ENCODE data around the gene DIS3L. TPM values are rescaled to one million over a fixed set of nuclear protein-coding genes. Genes with fewer than 3 reads are reported as not detected.

DIS3L gene
- total and polyA plus RNA-seq, 2 donors, result 13.0 to 16.5 TPM

DNA sequence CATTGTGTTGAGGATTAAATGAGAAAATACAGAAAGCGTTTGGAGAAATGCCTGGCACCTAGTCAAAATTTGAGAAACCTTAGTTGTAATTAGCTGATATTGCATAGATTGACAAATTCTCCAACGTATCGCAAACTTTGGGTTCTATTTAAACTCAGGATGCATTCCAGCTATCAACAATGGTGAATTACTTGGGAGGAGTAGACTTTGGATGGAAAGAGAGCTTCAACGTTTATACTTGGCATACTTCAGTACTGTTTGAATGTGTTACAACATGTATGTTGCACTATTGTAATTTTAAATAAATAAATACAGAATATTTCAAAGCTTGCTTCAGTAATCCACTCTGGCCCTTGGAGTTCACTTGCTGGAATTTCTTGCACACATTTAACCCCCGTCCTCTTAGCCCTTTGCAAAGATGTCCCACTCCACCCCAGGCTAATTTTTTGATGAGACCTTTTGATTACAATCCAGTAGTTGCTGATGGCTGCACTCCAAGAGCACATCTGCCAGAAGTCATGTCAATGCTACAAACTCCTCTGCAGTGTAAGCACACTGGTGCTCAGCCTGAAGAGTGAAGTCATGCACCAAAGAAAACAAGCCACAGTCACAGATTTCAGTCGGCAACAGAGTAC is 4.7 kb upstream of the DIS3L start:
- DNase-seq (ENCODE audit: low read depth in 6 of 9, low spot score in 9 of 9), result no peak
- no peaks in the 10 kb centered on the region for H3K9me3 ChIP-seq (ENCODE audit: control insufficient read depth in 2 of 2, insufficient read depth in 1 of 2, low read length in 1 of 2)
- 95% methylated on average over 6 of the region's 6 CpGs for WGBS
- H3K36me3 ChIP-seq (ENCODE audit: control insufficient read depth in 2 of 2, insufficient read depth in 2 of 2, low read length in 1 of 2), result no peaks in the 10 kb centered on the region
- H3K4me1 ChIP-seq (ENCODE audit: control insufficient read depth in 2 of 2, insufficient read depth in 2 of 2, low read length in 2 of 2), result peaks cover 7 to 17% of the 10 kb centered on the region in 2 donors
- H3K27ac ChIP-seq (ENCODE audit: low read depth in 1 of 2, low read length in 1 of 2), result no peak overlapping the region
- H3K4me3 ChIP-seq (ENCODE audit: low read length in 2 of 2), result no peak overlapping the region
- no peaks in the 10 kb centered on the region for H3K27me3 ChIP-seq (ENCODE audit: control insufficient read depth in 2 of 2, insufficient read depth in 1 of 2, low read length in 1 of 2)

DNA sequence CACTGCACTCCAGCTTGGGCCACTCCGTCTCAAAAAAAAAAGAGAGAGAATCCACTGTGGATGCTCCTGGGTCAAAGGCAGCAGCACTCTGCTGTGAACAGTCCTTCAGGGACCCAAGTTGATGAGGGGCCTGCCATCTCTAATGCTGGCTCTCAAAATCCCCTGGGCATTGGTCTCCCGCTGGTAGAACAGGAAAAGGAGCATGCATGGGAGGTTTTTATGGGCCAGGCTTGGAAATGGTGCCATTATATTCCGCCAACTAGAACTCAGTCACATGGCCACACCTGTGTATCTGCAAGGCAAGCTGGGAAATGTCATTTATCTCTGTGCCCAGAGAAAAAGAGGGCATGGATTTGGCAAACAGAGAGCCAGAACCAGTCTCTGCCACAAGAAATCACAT is 3.4 kb upstream of the DIS3L start:
- no peak for DNase-seq (ENCODE audit: low read depth in 6 of 9, low spot score in 9 of 9)
- Histone ChIP-seq H3K4me3 (ENCODE audit: low read length in 2 of 2) (no peak overlapping the region), H3K27ac (ENCODE audit: low read depth in 1 of 2, low read length in 1 of 2) (no peak overlapping the region), H3K9me3 (ENCODE audit: control insufficient read depth in 2 of 2, insufficient read depth in 1 of 2, low read length in 1 of 2) (no peaks in the 10 kb centered on the region), H3K4me1 (ENCODE audit: control insufficient read depth in 2 of 2, insufficient read depth in 2 of 2, low read length in 2 of 2) (peaks cover 14 to 28% of the 10 kb centered on the region in 2 donors), H3K36me3 (ENCODE audit: control insufficient read depth in 2 of 2, insufficient read depth in 2 of 2, low read length in 1 of 2) (no peaks in the 10 kb centered on the region), H3K27me3 (ENCODE audit: control insufficient read depth in 2 of 2, insufficient read depth in 1 of 2, low read length in 1 of 2) (no peaks in the 10 kb centered on the region)
- 98% methylated on average over 3 of the region's 3 CpGs for WGBS

DNA sequence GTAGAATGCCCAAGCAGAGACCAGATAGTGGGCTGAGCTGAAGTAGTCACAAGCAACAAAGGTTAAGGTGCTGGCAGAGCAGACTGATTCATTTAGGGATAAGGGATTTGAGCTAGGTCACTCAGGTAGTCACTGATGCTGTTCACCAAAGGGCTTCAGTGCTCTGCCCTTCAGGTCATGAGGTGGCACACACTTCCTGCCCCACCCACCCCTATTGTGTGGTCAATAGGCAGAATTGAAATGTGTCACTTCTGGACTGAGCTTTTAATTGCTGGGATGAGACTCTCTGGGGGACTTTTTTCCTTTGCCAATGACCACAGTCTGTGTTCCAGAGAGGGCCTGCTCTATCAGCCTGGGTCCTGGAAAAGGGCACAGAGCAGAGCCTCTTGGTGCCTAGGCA is 2.9 kb upstream of the DIS3L start:
- peaks cover 16 to 30% of the 10 kb centered on the region in 2 donors for H3K4me1 ChIP-seq (ENCODE audit: control insufficient read depth in 2 of 2, insufficient read depth in 2 of 2, low read length in 2 of 2)
- H3K9me3 ChIP-seq (ENCODE audit: control insufficient read depth in 2 of 2, insufficient read depth in 1 of 2, low read length in 1 of 2), result no peaks in the 10 kb centered on the region
- no peak overlapping the region for H3K4me3 ChIP-seq (ENCODE audit: low read length in 2 of 2)
- no peak for DNase-seq (ENCODE audit: low read depth in 6 of 9, low spot score in 9 of 9)
- H3K36me3 ChIP-seq (ENCODE audit: control insufficient read depth in 2 of 2, insufficient read depth in 2 of 2, low read length in 1 of 2), result no peaks in the 10 kb centered on the region
- no peak overlapping the region for H3K27ac ChIP-seq (ENCODE audit: low read depth in 1 of 2, low read length in 1 of 2)
- no peaks in the 10 kb centered on the region for H3K27me3 ChIP-seq (ENCODE audit: control insufficient read depth in 2 of 2, insufficient read depth in 1 of 2, low read length in 1 of 2)

DNA sequence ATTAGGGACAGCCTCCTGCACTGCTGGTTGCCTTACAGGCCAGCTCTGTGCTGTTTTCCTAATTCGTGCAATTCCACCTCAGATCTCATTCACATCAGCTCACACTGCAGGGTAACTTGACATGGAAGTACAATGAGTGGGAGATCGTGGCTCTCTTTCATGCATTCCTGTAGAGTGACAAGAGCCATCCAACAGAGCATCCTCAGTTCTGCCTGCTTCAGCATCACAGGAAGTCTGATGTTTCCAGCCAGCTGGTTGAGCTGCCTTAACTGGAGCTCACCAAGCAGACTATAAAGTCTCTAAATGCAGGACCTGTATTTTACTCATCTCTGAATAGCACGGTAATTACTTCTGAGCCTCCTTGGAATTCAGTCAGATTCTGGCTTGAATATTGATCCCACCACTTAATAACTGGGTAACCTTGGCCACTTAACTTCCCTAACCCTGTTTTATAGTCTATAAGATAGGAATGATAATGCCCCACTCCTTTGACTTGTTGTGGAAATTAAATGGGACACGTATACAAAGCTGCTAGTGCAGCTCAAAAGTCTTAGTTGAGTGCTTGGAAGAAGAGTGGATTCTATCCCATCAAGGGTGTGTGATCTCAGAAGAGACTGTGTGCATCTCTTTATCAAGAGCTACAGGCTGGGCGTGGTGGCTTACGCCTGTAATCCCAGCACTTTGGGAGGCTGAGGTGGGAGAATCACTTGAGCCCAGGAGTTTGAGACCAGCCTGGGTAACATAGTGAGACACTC is 1.4 kb upstream of the DIS3L start:
- H3K27ac ChIP-seq (ENCODE audit: low read depth in 1 of 2, low read length in 1 of 2), result no peak overlapping the region
- WGBS, result 92% methylated on average over 6 of the region's 6 CpGs
- no peaks in the 10 kb centered on the region for H3K9me3 ChIP-seq (ENCODE audit: control insufficient read depth in 2 of 2, insufficient read depth in 1 of 2, low read length in 1 of 2)
- H3K27me3 ChIP-seq (ENCODE audit: control insufficient read depth in 2 of 2, insufficient read depth in 1 of 2, low read length in 1 of 2), result no peaks in the 10 kb centered on the region
- peak overlapping the region in 1 of 2 donors; percentile 70 for H3K4me3 ChIP-seq (ENCODE audit: low read length in 2 of 2)
- DNase-seq (ENCODE audit: low read depth in 6 of 9, low spot score in 9 of 9), result peak in 1 of 9 donors; percentile 29
- peaks cover 16 to 30% of the 10 kb centered on the region in 2 donors for H3K4me1 ChIP-seq (ENCODE audit: control insufficient read depth in 2 of 2, insufficient read depth in 2 of 2, low read length in 2 of 2)
- H3K36me3 ChIP-seq (ENCODE audit: control insufficient read depth in 2 of 2, insufficient read depth in 2 of 2, low read length in 1 of 2), result no peaks in the 10 kb centered on the region

DNA sequence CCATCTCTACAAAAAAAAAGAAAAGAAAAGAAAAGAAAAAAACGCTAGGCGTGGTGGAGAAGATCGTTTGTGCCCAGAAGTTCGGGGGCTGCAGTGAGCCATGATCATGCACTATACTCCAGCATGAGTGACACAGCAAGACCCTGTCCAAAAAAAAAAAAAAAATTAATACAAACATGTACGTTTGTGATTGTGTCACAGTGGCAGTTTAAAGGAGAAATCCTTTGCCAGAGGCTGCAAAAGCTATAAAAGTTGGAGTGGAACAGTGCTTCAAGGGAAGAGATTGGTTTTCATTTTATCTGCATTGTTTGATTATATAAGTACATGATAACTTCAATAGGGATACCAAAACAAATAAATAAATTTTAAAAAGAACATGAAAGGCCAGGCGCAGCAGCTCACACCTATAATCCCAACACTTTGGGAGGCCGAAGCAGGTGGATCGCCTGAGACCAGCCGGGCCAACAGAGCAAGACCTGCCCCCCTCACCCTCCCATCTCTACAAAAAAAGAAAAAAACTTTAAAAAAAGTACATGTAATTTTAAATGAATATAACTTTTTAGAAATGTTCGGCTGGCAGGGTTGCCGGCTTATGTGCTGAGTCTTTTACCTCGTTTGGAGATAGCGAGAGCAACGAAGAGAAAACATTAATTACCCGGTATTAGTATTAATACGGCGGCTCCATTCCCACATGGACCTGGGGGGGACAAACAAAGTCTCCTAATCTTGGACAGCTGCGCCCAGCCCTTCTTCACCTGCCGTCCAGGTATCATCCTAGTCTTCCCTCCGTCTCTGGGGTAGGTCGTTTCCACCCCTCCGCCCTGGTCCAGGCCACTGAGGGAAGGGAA is 573 bp upstream of the DIS3L start:
- Histone ChIP-seq H3K36me3 (ENCODE audit: control insufficient read depth in 2 of 2, insufficient read depth in 2 of 2, low read length in 1 of 2) (peaks cover 2 to 3% of the 10 kb centered on the region in 2 donors), H3K9me3 (ENCODE audit: control insufficient read depth in 2 of 2, insufficient read depth in 1 of 2, low read length in 1 of 2) (no peaks in the 10 kb centered on the region), H3K27me3 (ENCODE audit: control insufficient read depth in 2 of 2, insufficient read depth in 1 of 2, low read length in 1 of 2) (no peaks in the 10 kb centered on the region), H3K27ac (ENCODE audit: low read depth in 1 of 2, low read length in 1 of 2) (peak overlapping the region; percentile 83 to 85), H3K4me1 (ENCODE audit: control insufficient read depth in 2 of 2, insufficient read depth in 2 of 2, low read length in 2 of 2) (peaks cover 16 to 30% of the 10 kb centered on the region in 2 donors), H3K4me3 (ENCODE audit: low read length in 2 of 2) (peak overlapping the region; percentile 69 to 70)
- DNase-seq (ENCODE audit: low read depth in 6 of 9, low spot score in 9 of 9), result peak in 1 of 9 donors; percentile 24
- WGBS, result 15% methylated on average over 22 of the region's 22 CpGs

DNA sequence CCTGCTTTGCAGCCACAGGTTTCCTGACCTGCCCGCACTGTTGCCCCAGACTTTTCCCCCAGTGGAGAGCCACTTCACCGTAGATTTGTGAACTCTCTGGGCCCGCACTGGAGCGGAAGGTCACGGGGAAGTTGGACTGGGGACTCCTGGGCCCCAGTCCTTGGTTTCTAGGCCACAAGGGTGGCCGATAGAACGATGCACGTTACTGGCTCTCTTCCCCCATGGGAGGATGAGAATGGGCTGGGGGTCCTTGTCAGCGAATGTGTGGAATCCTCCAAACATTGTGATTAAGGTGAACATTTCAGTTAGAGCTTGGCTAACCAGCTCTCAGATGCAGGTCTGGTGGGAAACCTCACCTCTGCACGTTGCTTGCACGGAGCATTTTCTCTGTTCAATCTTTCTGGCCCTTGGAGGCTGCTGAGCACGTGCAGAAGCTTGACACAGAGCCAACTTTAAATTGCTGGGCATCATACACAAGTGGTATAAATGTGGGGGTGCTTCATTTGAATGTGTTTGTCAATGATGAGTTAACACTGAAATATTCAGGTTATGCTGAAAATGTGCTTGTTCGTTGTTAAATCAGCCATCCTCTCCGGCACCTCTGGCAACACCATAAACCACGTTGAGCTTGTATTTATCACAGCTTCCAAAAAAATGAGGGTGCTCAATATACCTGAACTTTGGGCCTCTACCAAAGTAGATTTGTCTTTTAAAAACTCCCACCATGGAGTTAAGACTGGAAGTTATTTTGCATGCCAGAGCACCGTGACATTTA is 976 bp downstream of the DIS3L start:
- peak overlapping the region; percentile 85 to 92 for H3K27ac ChIP-seq (ENCODE audit: low read depth in 1 of 2, low read length in 1 of 2)
- DNase-seq (ENCODE audit: low read depth in 6 of 9, low spot score in 9 of 9), result peak in 8 of 9 donors; percentile 27 to 78 (median 40)
- 12% methylated on average over 16 of the region's 16 CpGs for WGBS
- peak overlapping the region; percentile 64 to 70 for H3K4me3 ChIP-seq (ENCODE audit: low read length in 2 of 2)
- H3K9me3 ChIP-seq (ENCODE audit: control insufficient read depth in 2 of 2, insufficient read depth in 1 of 2, low read length in 1 of 2), result no peaks in the 10 kb centered on the region
- peaks cover 9 to 11% of the 10 kb centered on the region in 2 donors for H3K36me3 ChIP-seq (ENCODE audit: control insufficient read depth in 2 of 2, insufficient read depth in 2 of 2, low read length in 1 of 2)
- peaks cover 16 to 30% of the 10 kb centered on the region in 2 donors for H3K4me1 ChIP-seq (ENCODE audit: control insufficient read depth in 2 of 2, insufficient read depth in 2 of 2, low read length in 2 of 2)
- H3K27me3 ChIP-seq (ENCODE audit: control insufficient read depth in 2 of 2, insufficient read depth in 1 of 2, low read length in 1 of 2), result no peaks in the 10 kb centered on the region

DNA sequence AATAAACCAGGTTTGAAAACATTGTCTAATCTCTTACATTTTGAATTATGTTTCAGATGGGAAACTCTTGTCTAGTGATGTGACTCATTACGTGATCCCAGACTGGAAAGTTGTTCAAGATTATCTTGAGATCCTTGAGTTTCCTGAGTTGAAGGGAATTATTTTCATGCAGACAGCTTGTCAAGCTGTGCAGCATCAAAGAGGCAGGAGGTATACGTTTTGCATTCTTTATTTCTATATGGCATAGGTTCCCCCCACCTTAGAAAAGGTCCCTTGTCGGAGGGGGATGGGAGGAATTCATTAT is 1.5 kb downstream of the DIS3L start:
- WGBS, result 51% methylated on average over 3 of the region's 3 CpGs
- Histone ChIP-seq H3K27me3 (ENCODE audit: control insufficient read depth in 2 of 2, insufficient read depth in 1 of 2, low read length in 1 of 2) (no peaks in the 10 kb centered on the region), H3K4me3 (ENCODE audit: low read length in 2 of 2) (peak overlapping the region; percentile 19 to 64), H3K9me3 (ENCODE audit: control insufficient read depth in 2 of 2, insufficient read depth in 1 of 2, low read length in 1 of 2) (no peaks in the 10 kb centered on the region), H3K36me3 (ENCODE audit: control insufficient read depth in 2 of 2, insufficient read depth in 2 of 2, low read length in 1 of 2) (peaks cover 9 to 14% of the 10 kb centered on the region in 2 donors), H3K4me1 (ENCODE audit: control insufficient read depth in 2 of 2, insufficient read depth in 2 of 2, low read length in 2 of 2) (peaks cover 16 to 30% of the 10 kb centered on the region in 2 donors), H3K27ac (ENCODE audit: low read depth in 1 of 2, low read length in 1 of 2) (peak overlapping the region in 1 of 2 donors; percentile 92)
- DNase-seq (ENCODE audit: low read depth in 6 of 9, low spot score in 9 of 9), result peak in 3 of 9 donors; percentile 9 to 25 (median 15)

DNA sequence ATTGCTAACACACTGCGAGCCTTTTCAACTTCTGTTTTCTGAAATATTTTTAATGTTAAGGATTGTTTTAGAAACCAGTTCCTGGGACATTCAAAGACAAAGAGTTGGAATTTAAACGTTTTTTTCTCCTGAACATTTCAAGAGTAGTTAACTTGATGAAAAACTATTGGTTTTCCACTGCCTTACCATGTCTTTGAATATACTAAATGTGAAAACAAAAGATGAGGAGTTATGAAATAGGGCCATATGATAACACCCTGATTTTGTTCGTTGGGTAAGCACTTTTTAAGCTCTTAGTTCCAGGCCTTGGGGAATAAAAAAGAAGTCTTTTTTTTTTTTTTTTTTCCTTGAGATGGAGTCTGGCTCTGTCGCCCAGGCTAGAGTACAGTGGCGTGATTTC is 2.8 kb downstream of the DIS3L start:
- 86% methylated on average over 5 of the region's 5 CpGs for WGBS
- no peak overlapping the region for H3K27ac ChIP-seq (ENCODE audit: low read depth in 1 of 2, low read length in 1 of 2)
- H3K4me1 ChIP-seq (ENCODE audit: control insufficient read depth in 2 of 2, insufficient read depth in 2 of 2, low read length in 2 of 2), result peaks cover 16 to 30% of the 10 kb centered on the region in 2 donors
- no peak overlapping the region for H3K4me3 ChIP-seq (ENCODE audit: low read length in 2 of 2)
- DNase-seq (ENCODE audit: low read depth in 6 of 9, low spot score in 9 of 9), result no peak
- H3K36me3 ChIP-seq (ENCODE audit: control insufficient read depth in 2 of 2, insufficient read depth in 2 of 2, low read length in 1 of 2), result peaks cover 12 to 17% of the 10 kb centered on the region in 2 donors
- H3K9me3 ChIP-seq (ENCODE audit: control insufficient read depth in 2 of 2, insufficient read depth in 1 of 2, low read length in 1 of 2), result no peaks in the 10 kb centered on the region
- no peaks in the 10 kb centered on the region for H3K27me3 ChIP-seq (ENCODE audit: control insufficient read depth in 2 of 2, insufficient read depth in 1 of 2, low read length in 1 of 2)

All from thymus (tissue), 11 donors.